SU-DHL-6 (cell line): ENCODE data around the gene DCDC2.
"Not testable (repeated sequence)": the region's sequence is repeated elsewhere in the genome, so short reads cannot be mapped to it uniquely, and the experiment has no call there.

Experiments
- H2AFZ ChIP-seq: fragments of 200-600 bp; sonication (generic); 2 replicates; pipeline ENCODE4 v1.6.1; 2014; ENCODE audit warnings: low read depth, mild to moderate bottlenecking, moderate library complexity, mixed read lengths, antibody characterized with exemption, low read length; ENCODE audit not compliant: severe bottlenecking
- H3F3A ChIP-seq: fragments of 200-600 bp; shearing (Covaris generic); 2 replicates; pipeline ENCODE4 v1.6.0; 2016; ENCODE audit warnings: antibody characterized with exemption, mild to moderate bottlenecking; ENCODE audit not compliant: insufficient read depth
- H3K27ac ChIP-seq: fragments of 200-600 bp; sonication (generic); 2 replicates; pipeline ENCODE4 v1.5.1; 2016; ENCODE audit warnings: low read depth, mild to moderate bottlenecking, low read length, moderate library complexity, mixed read lengths
- H3K27me3 ChIP-seq: fragments of 200-600 bp; sonication (generic), shearing (Covaris generic); 2 replicates; pipeline ENCODE4 v1.6.0; 2014; ENCODE audit warnings: mild to moderate bottlenecking, low read length
- H3K36me3 ChIP-seq: fragments of 200-600 bp; sonication (generic); 2 replicates; pipeline ENCODE4 v1.6.1; 2014; ENCODE audit warnings: mild to moderate bottlenecking, low read length, mixed read lengths
- H3K4me2 ChIP-seq: fragments of 300-600, 200-600 bp; shearing (Covaris generic), sonication (generic); 2 replicates; pipeline ENCODE4 v1.6.0; 2014; ENCODE audit warnings: low read length, low read depth, mild to moderate bottlenecking; ENCODE audit not compliant: poor library complexity, severe bottlenecking
- H3K4me3 ChIP-seq: fragments of 200-600 bp; sonication (generic); 2 replicates; pipeline ENCODE4 v1.5.1; 2014; ENCODE audit warnings: antibody characterized with exemption, low read length, mild to moderate bottlenecking, mixed read lengths; ENCODE audit not compliant: insufficient read depth, poor library complexity, severe bottlenecking
- H3K79me2 ChIP-seq: fragments of 200-600 bp; sonication (generic); 2 replicates; pipeline ENCODE4 v1.6.1; 2014; ENCODE audit warnings: mild to moderate bottlenecking, low read length, moderate library complexity; ENCODE audit not compliant: insufficient read depth
- H3K9ac ChIP-seq: fragments of 200-600 bp; sonication (generic); 2 replicates; pipeline ENCODE4 v1.7.0; 2014; ENCODE audit warnings: mild to moderate bottlenecking, low read length
- H3K9me2 ChIP-seq: fragments of 200-600 bp; sonication (generic); replicated peaks from 2 replicates; pipeline ENCODE4 v1.6.1; 2014; ENCODE audit warnings: low read length; ENCODE audit not compliant: insufficient read depth
- H3K9me3 ChIP-seq: fragments of 200-600 bp; sonication (generic); 2 replicates; pipeline ENCODE4 v1.6.1; 2014; ENCODE audit warnings: low read length, mixed read lengths; ENCODE audit not compliant: insufficient read depth
- H4K20me1 ChIP-seq: fragments of 200-600 bp; sonication (generic); 2 replicates; pipeline ENCODE4 v1.6.1; 2014; ENCODE audit warnings: low read depth, mild to moderate bottlenecking, antibody characterized with exemption, low read length, moderate library complexity, mixed read lengths
- CTCF ChIP-seq: fragments of 200-600 bp; sonication (generic); IDR thresholded peaks from one replicate; pipeline ENCODE4 v1.5.1; 2017; ENCODE audit warnings: antibody characterized with exemption, mild to moderate bottlenecking, low read length, moderate library complexity; ENCODE audit not compliant: insufficient read depth, poor library complexity, severe bottlenecking
- EZH2phosphoT487 ChIP-seq: fragments of 200-600 bp; sonication (generic), shearing (Covaris generic); conservative IDR thresholded peaks from 2 replicates; pipeline ENCODE4 v1.6.1; 2018; ENCODE audit warnings: mild to moderate bottlenecking, antibody characterized with exemption, low read length, moderate library complexity, mixed read lengths

DCDC2 gene

GRCh38 chr6:24147511-24148153 is 210.2 kb downstream of the DCDC2 start:
- Histone ChIP-seq H3K4me3 (no peak overlapping the region), H3F3A (no peaks in the 10 kb centered on the region), H3K9me2 (no peaks in the 10 kb centered on the region), H3K27ac (no peak overlapping the region), H3K36me3 (no peaks in the 10 kb centered on the region), H3K4me2 (no peak overlapping the region), H3K79me2 (no peaks in the 10 kb centered on the region), H4K20me1 (no peaks in the 10 kb centered on the region), H3K9me3 (no peaks in the 10 kb centered on the region), H3K27me3 (no peaks in the 10 kb centered on the region), H3K9ac (no peak overlapping the region), H2AFZ (no peak overlapping the region)
- no peak for TF ChIP-seq CTCF
- TF ChIP-seq EZH2phosphoT487, result no peak

- no peaks in the 10 kb centered on the region for H4K20me1 ChIP-seq
- H3K4me3 ChIP-seq, result no peak overlapping the region
- TF ChIP-seq CTCF (no peak), EZH2phosphoT487 (no peak)
- H3K27me3 ChIP-seq, result no peaks in the 10 kb centered on the region
- H2AFZ ChIP-seq, result no peak overlapping the region
- no peak overlapping the region for H3K27ac ChIP-seq
- H3K9me3 ChIP-seq, result no peaks in the 10 kb centered on the region
- H3K36me3 ChIP-seq, result no peaks in the 10 kb centered on the region
- H3K4me2 ChIP-seq, result no peak overlapping the region
- H3K9me2 ChIP-seq, result no peaks in the 10 kb centered on the region
- no peaks in the 10 kb centered on the region for H3F3A ChIP-seq
- H3K9ac ChIP-seq, result no peak overlapping the region
- H3K79me2 ChIP-seq, result no peaks in the 10 kb centered on the region
These were observed 211.0 kb downstream of the DCDC2 start for GRCh38 chr6:24146871-24147270.

- no peaks in the 10 kb centered on the region for H3K79me2 ChIP-seq
- no peak overlapping the region for H3K4me3 ChIP-seq
- no peaks in the 10 kb centered on the region for H3K9me2 ChIP-seq
- no peaks in the 10 kb centered on the region for H4K20me1 ChIP-seq
- no peaks in the 10 kb centered on the region for H3K27me3 ChIP-seq
- no peaks in the 10 kb centered on the region for H3K9me3 ChIP-seq
- H3K27ac ChIP-seq, result no peak overlapping the region
- no peak for TF ChIP-seq CTCF
- no peak for TF ChIP-seq EZH2phosphoT487
- H3K9ac ChIP-seq, result no peak overlapping the region
- H2AFZ ChIP-seq, result no peak overlapping the region
- no peaks in the 10 kb centered on the region for H3K36me3 ChIP-seq
- no peak overlapping the region for H3K4me2 ChIP-seq
- H3F3A ChIP-seq, result no peaks in the 10 kb centered on the region
These were observed 212.1 kb downstream of the DCDC2 start for GRCh38 chr6:24145690-24146131.

- not testable (repeated sequence) for H3K4me2 ChIP-seq, H3K36me3 ChIP-seq, H2AFZ ChIP-seq, H3K27me3 ChIP-seq, H3K27ac ChIP-seq, H3K9me2 ChIP-seq, H3K9me3 ChIP-seq, H3K4me3 ChIP-seq, H4K20me1 ChIP-seq, H3F3A ChIP-seq, H3K79me2 ChIP-seq, H3K9ac ChIP-seq
These were observed 215.1 kb downstream of the DCDC2 start for GRCh38 chr6:24142733-24143132.
